Right lobe of liver (tissue), 6 donors: ENCODE measurements around the gene CCDC88C. TPM values are rescaled to one million over a fixed set of nuclear protein-coding genes. Genes with fewer than 3 reads are reported as not detected.
"Not testable (repeated sequence)": the region's sequence is repeated elsewhere in the genome, so short reads cannot be mapped to it uniquely, and the experiment has no call there.

Experiments used
- ATAC-seq, 4 donors: fragments of 200-7000 bp; cut with Tn5 transposase; one replicate each; pipeline ENCODE4 v1.9.1; 2020; ENCODE audit warnings: mild to moderate bottlenecking in 4 of 4, moderate library complexity in 4 of 4
- DNase-seq, 3 donors: peaks; one replicate each; pipeline ENCODE4 v3.0.0-alpha.2; 2020
- H3K27ac ChIP-seq, 3 donors: fragments of 200-600 bp; one replicate each; pipeline ENCODE4 v1.8.0; 2022
- H3K27me3 ChIP-seq, 2 donors: fragments of 200-600 bp; one replicate each; pipeline ENCODE4 v1.8.0; 2022
- H3K36me3 ChIP-seq, 4 donors: fragments of 200-600 bp; sonication (generic) in 1 of 4; one replicate each; pipeline versions ENCODE4 v1.5.1 to v1.8.0; 2017 to 2022; ENCODE audit warnings: control low read depth in 1 of 4
- H3K4me1 ChIP-seq, 4 donors: fragments of 200-600 bp; sonication (generic) in 1 of 4; one replicate each; pipeline versions ENCODE4 v1.5.1 to v1.8.0; 2017 to 2022; ENCODE audit warnings: control low read depth in 1 of 4
- H3K4me3 ChIP-seq, 3 donors: fragments of 200-600 bp; one replicate each; pipeline ENCODE4 v1.8.0; 2022
- H3K9me3 ChIP-seq, 4 donors: fragments of 200-600 bp; sonication (generic) in 1 of 4; one replicate each; pipeline versions ENCODE4 v1.5.1 to v1.8.0; 2017 to 2022; ENCODE audit warnings: control low read depth in 1 of 4
- POLR2A ChIP-seq: fragments of 450-650 bp; IDR thresholded peaks from one replicate; pipeline ENCODE4 v1.6.1; 2017; ENCODE audit warnings: antibody characterized with exemption, mild to moderate bottlenecking
- WGBS: methylation state at CpG from one replicate; pipeline ENCODE4 v1.1.6; 2018; ENCODE audit warnings: low coverage, low lambda C conversion rate; ENCODE audit not compliant: insufficient coverage; ENCODE audit errors: missing lambda C conversion rate; 5-methylcytosine and 5-hydroxymethylcytosine counted together
- intact Hi-C, 2 donors: fragments of 100-400 bp; cut with DNase I; formaldehyde crosslinking; loops; one replicate each; pipeline versions ENCODE4 v1.11.2 to v1.14.1; 2022
- total RNA-seq, 6 experiments: library from RNA; depleted of rRNA in 2 of 6; stranded (reverse); fragments of >200 nt in 2 of 6; fragmentation: NEBNext Ultra II Directional in 3 of 6; extraction: Animal tissue kit (Norgen Biotek cat#: 25700) in 3 of 6; gene quantifications; one replicate each; pipeline versions ENCODE4 v1.1.0 to v1.2.4, GENCODE V29; 2016 to 2023
- TF ChIP-seq, protein P1 (sequence below), 4 donors: fragments of 200-600 bp in 3 of 4; fragments of 450-650 bp in 1 of 4; IDR thresholded peaks; one replicate each; pipeline versions ENCODE4 v1.5.1 to v1.8.0; 2016 to 2022; ENCODE audit warnings: antibody characterized with exemption in 4 of 4, mild to moderate bottlenecking in 2 of 4
- donor health status: DM: no; HTN: yes; CAD: no.
- donor health status: DM: no; HTN: no; CAD: no.
- donor health status: DM: no; HTN: no; CAD: no.
- donor health status: DM: no; HTN: yes; CAD: no.
- donor health status: DM: no; HTN: yes; CAD: no.

The CCDC88C gene
- total RNA-seq, 6 experiments from 2014 or later = 1.2 to 5.7 (median 3.1) TPM

DNA sequence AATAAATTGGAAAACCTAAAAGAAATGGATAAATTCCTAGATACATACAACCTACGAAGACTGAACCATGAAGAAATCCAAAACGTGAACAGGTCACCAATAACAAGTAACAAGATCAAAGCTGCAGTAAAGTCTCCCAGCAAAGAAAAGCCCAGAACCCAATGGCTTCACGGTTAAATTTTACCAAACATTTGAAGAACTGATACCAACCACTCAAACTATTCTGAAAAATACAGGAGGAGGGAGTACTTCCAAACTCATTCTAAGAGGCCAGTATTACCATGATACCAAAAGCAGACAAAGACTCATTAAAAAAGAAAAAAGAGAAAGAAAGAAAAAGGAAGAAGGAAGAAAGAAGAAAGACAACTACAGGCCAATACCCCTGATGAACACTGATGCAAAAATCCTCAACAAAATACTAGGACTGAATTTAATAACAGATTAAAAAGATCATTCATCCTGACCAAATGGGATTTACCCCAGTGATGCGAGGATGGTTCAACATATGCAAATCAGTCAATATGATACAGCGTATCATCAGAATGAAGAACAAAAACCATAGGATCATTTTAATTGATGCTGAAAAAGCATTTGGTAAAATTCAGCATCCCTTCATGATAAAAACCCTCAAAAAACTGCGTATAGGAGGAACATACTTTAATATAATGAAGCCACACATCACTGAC is 26.9 kb upstream of the CCDC88C start:
- 72% methylated on average over 6 of the region's 6 CpGs for WGBS
- no peak for ATAC-seq
- H3K4me3 ChIP-seq = no peak overlapping the region
- H3K27me3 ChIP-seq = no peaks in the 10 kb centered on the region
- H3K4me1 ChIP-seq = no peaks in the 10 kb centered on the region
- TF ChIP-seq, protein P1, sequence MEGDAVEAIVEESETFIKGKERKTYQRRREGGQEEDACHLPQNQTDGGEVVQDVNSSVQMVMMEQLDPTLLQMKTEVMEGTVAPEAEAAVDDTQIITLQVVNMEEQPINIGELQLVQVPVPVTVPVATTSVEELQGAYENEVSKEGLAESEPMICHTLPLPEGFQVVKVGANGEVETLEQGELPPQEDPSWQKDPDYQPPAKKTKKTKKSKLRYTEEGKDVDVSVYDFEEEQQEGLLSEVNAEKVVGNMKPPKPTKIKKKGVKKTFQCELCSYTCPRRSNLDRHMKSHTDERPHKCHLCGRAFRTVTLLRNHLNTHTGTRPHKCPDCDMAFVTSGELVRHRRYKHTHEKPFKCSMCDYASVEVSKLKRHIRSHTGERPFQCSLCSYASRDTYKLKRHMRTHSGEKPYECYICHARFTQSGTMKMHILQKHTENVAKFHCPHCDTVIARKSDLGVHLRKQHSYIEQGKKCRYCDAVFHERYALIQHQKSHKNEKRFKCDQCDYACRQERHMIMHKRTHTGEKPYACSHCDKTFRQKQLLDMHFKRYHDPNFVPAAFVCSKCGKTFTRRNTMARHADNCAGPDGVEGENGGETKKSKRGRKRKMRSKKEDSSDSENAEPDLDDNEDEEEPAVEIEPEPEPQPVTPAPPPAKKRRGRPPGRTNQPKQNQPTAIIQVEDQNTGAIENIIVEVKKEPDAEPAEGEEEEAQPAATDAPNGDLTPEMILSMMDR (IDR thresholded peaks at IDR 0.05) = no peak
- no peak for TF ChIP-seq POLR2A
- intact Hi-C loops = no loop called here
- no peaks in the 10 kb centered on the region for H3K36me3 ChIP-seq
- H3K9me3 ChIP-seq = no peaks in the 10 kb centered on the region
- no peak overlapping the region for H3K27ac ChIP-seq
- DNase-seq = no peak

DNA sequence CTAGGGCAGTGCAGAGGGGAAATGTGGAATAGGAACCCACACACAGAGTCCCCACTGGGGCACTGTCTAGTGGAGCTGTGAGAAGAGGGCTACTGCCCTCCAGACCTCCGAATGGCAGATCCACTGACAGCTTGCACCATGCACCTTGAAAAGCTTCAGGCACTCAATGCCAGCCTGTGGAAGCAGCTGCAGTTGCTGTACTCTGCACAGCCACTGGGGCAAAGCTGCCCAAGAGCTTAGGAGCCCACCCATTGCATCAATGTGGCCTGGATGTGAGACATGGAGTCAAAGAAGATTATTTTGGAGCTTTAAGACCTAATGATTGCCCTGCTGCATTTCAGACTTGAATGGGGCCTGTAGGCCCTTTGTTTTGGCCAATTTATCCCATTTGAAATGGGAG is 21.7 kb upstream of the CCDC88C start:
- no peak for TF ChIP-seq POLR2A
- TF ChIP-seq, protein P1 (IDR thresholded peaks at IDR 0.05) = no peak
- ATAC-seq = no peak
- intact Hi-C loops = no loop called here
- Histone ChIP-seq H3K27ac (no peak overlapping the region), H3K4me3 (no peak overlapping the region), H3K9me3 (no peaks in the 10 kb centered on the region), H3K27me3 (no peaks in the 10 kb centered on the region), H3K36me3 (no peaks in the 10 kb centered on the region), H3K4me1 (no peaks in the 10 kb centered on the region)
- DNase-seq = no peak
- no CpG with 5 or more reads among the region's 1 CpG for WGBS

DNA sequence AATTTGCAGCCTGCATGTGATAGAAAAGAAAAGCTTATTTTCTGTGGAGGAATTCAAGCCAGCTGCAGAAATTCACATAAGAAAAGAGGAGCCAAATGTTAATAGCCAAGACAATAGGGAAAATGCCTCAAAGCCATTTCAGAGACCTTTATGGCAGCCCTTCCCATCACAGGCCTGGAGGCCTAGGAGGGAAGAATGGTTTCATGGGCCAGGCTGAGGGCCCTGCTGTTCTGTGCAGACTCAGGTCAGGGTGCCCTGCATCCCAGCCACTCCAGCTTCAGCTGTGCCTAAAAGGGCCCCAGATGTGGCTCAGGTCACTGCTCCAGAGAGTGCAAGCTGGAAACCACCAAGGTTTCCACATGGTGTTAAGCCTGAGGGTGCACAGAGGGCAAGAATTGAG is 21.2 kb upstream of the CCDC88C start:
- no peaks in the 10 kb centered on the region for H3K4me1 ChIP-seq
- ATAC-seq = no peak
- no peak overlapping the region for H3K27ac ChIP-seq
- no peaks in the 10 kb centered on the region for H3K36me3 ChIP-seq
- H3K27me3 ChIP-seq = no peaks in the 10 kb centered on the region
- intact Hi-C loops = no loop called here
- H3K9me3 ChIP-seq = no peaks in the 10 kb centered on the region
- H3K4me3 ChIP-seq = no peak overlapping the region
- no peak for TF ChIP-seq POLR2A
- TF ChIP-seq, protein P1 (IDR thresholded peaks at IDR 0.05) = no peak
- DNase-seq = no peak

DNA sequence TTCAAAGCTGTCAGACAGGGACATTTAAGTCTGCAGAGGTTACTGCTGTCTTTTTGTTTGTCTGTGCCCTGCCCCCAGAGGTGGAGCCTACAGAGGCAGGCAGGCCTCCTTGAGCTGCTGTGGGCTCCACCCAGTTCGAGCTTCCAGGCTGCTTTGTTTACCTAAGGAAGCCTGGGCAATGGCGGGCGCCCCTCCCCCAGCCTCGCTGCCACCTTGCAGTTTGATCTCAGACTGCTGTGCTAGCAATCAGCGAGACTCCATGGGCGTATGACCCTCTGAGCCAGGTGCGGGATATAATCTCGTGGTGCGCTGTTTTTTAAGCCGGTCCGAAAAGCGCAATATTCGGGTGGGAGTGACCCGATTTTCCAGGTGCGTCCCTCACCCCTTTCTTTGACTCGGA is 18.6 kb upstream of the CCDC88C start:
- H3K36me3 ChIP-seq, H3K27ac ChIP-seq, H3K9me3 ChIP-seq, DNase-seq, H3K27me3 ChIP-seq, H3K4me3 ChIP-seq, H3K4me1 ChIP-seq, ATAC-seq, intact Hi-C loops: not testable (repeated sequence)
- no CpG with 5 or more reads among the region's 16 CpGs for WGBS

DNA sequence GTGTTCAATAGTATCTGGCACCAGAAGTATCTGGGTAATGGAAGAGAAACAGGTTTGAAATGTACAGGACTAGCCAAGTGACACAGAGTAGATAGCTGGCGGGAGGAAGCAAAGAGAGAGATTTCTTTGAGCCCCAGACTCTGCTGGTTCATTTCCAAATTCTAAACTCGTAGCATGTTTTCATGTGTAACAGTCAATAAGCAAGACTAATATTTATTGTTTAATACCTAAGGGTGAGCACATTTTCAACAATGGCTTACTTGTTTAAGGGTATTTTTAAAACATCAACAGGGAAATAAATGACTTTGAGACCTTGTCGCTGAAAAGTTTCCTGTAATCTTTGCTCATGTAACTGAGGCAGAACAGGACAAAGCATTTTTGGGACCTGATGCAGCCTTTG is 11.8 kb upstream of the CCDC88C start:
- ATAC-seq = no peak
- TF ChIP-seq, protein P1 (IDR thresholded peaks at IDR 0.05) = no peak
- TF ChIP-seq POLR2A = no peak
- DNase-seq = no peak
- 78% methylated on average over 3 of the region's 3 CpGs for WGBS
- Histone ChIP-seq H3K4me3 (no peak overlapping the region), H3K27me3 (no peaks in the 10 kb centered on the region), H3K27ac (no peak overlapping the region), H3K36me3 (no peaks in the 10 kb centered on the region), H3K4me1 (no peaks in the 10 kb centered on the region), H3K9me3 (no peaks in the 10 kb centered on the region)
- intact Hi-C loops = no loop called here

DNA sequence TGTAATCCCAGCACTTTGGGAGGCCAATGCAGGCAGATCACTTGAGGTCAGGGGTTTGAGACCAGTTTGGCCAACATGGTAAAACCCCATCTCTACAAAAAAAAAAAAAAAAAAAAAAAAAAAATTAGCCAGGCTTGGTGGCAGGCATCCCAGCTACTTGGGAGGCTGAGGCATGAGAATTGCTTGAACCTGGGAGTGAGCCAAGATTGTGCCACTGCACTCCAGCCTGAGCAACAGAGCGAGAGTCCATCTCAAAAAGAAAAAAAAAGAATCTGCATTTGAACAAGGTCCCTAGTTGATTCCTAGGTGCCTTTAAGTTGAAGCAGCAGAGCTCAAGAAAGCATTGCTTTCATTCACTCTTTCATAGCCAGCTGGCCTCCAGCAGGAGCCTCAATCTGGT is 11.3 kb upstream of the CCDC88C start:
- H3K4me1 ChIP-seq, intact Hi-C loops, H3K36me3 ChIP-seq, H3K27ac ChIP-seq, H3K27me3 ChIP-seq, DNase-seq, H3K9me3 ChIP-seq, ATAC-seq, H3K4me3 ChIP-seq: not testable (repeated sequence)
- 60% methylated on average over 1 of the region's 1 CpG for WGBS

DNA sequence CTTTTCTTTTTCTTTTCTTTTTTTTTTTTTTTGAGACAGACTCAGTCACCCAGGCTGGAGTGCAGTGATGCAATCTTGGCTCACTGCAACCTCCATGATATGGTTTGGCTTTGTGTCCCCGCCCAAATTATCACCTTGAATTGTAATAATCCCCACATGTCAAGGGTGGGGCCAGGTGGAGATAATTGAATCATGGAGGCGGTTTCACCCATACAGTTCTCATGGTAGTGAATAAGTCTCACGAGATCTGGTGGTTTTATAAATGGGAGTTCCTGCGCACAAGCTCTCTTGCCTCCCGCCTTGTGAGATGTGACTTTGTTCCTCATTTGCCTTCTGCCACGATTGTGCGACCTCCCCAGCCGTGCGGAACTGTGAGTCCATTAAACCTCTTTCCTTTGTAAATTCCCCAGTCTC is 7.9 kb upstream of the CCDC88C start:
- DNase-seq, intact Hi-C loops, ATAC-seq, H3K9me3 ChIP-seq, H3K4me3 ChIP-seq, H3K27ac ChIP-seq, H3K36me3 ChIP-seq, H3K27me3 ChIP-seq: not testable (repeated sequence)
- 62% methylated on average over 7 of the region's 9 CpGs for WGBS
- H3K4me1 ChIP-seq = peaks cover 0 to 10% (median 0%) of the 10 kb centered on the region in 4 donors
